ENCODE measurements around the gene RAD51. TPM values are rescaled to one million over a fixed set of nuclear protein-coding genes. Genes with fewer than 3 reads are reported as not detected.
"Not testable (repeated sequence)": the region's sequence is repeated elsewhere in the genome, so short reads cannot be mapped to it uniquely, and the experiment has no call there.

RAD51 gene
- total RNA-seq = 64.7 and 64.9 TPM in 2 replicates

DNA sequence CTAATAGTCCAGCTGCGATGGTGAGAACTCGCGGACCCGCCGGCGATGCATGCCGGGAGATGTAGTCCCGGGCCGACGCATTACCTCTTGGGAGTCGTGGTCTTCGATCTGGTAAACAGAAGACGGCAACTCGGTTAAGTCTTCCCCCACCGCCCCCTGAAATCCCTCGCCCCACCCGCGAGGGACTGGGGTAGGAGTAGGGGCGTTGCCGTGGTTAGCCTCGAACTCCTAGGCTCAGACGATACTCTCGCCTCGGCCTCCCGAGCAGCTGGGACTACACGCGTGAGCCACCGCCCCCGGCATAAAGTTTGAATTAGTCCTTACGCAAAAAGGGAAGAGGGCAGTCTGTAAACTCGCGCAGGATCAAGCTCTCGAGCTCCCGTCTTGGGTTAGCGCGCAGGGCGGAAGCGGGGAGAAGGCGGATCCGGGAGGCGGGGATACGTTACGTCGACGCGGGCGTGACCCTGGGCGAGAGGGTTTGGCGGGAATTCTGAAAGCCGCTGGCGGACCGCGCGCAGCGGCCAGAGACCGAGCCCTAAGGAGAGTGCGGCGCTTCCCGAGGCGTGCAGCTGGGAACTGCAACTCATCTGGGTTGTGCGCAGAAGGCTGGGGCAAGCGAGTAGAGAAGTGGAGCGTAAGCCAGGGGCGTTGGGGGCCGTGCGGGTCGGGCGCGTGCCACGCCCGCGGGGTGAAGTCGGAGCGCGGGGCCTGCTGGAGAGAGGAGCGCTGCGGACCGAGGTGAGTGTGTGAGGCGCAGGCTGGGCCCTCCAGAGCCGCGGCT lies at the start of gene RAD51:
Gene RAD51, plus strand, starts transcription at position 487 of the 781 bp plus-strand sequence. CDS start 3,585 bp downstream, outside the sequence.
- intact Hi-C loops (cut with micrococcal nuclease) = loop anchor here (1.0 to 10.0 kb wide), 10 partner anchors 16 to 1882 kb away; partner anchors contain the start of genes CCDC32, DNAJC17, GCHFR and INO80

DNA sequence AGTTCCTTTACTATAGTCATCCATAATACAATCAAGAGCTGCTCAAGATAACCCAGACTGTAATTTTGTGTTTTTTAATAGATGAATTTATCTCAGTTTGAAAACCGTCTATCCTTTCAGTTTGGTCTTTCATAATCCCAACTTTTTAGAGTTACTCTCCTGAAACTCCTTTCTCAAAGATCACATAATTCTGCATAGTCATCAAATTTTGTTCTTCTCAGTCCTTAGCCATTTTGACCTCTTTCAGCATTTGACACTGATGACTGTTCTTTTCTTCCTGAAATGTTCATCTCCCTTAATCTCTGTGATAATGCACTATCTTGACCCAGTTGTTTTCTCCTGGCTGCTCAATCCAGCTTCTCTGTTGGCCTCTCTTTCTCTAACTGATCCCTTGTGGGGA lies 47.5 kb upstream of the RAD51 start:
- intact Hi-C loops (cut with micrococcal nuclease) = no loop called here

DNA sequence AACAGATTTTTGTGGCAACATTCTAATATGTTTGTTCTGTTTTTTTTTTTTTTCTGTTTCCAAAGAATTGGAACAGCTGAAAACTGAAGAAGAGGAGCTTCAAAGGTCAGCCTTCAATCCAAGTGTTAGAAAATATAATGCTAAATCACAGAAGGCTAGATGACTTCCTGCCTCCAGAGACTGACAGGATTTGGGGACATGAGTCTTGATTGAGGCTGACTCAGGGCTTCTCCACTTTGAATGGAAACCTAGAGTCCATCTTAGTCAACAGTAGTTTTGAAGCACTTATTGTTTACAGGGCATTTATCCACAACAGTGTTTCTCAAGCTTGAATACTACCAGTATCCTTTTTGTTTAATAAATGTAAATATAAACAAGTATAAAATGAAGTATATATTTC lies 44.5 kb upstream of the RAD51 start:
- intact Hi-C loops (cut with micrococcal nuclease) = no loop called here

DNA sequence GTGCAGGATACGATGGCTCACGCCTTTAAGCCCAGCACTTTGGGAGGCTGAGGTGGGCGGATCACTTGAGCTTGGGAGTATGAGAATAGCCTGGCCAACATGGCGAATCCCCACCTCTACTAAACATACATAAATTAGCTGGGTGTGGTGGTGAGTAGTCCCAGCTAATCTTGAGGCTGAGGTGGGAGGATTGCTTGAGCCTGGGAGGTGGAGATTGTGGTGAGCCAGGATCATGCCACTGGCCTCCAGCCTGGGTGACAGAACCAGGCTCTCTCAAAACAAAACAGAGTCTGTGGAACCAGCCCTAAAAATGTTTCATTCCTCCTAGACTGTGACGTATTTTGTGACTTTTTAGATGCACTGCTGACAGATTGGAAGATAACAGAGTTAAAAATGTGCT lies 34.3 kb upstream of the RAD51 start:
- intact Hi-C loops (cut with micrococcal nuclease) = no loop called here

DNA sequence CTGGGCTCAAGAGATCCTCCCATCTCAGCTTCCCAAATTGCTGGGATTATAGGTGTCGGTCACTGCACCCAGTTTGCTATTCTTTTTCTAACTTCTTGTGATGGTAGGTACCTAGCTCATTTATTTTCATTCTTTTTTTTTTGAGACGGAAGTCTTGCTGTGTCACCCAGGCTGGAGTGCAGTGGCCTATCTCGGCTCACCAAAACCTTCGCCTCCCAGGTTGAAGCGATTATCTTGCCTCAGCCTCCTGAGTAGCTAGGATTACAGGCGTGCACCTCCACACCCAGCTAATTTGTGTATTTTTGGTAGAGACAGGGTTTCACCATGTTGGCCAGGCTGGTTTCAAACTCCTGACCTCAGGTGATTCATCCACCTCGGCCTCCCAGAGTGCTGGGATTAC lies 30.1 kb upstream of the RAD51 start:
- intact Hi-C loops (cut with micrococcal nuclease) = no loop called here

DNA sequence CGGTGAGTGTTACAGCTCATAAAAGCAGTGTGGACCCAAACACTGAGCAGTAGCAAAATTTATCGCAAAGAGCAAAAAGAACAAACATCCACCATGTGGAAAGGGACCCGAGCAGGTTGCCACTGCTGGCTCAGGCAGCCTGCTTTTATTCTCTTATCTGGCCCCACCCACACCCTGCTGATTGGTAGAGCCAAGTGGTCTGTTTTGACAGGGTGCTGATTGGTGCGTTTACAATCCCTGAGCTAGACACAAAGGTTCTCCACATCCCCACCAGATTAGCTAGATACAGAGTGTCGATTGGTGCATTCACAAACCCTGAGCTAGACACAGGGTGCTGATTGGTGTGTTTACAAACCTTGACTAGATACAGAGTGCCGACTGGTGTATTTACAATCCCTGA lies 18.7 kb upstream of the RAD51 start:
- intact Hi-C loops (cut with micrococcal nuclease) = not testable (repeated sequence)

DNA sequence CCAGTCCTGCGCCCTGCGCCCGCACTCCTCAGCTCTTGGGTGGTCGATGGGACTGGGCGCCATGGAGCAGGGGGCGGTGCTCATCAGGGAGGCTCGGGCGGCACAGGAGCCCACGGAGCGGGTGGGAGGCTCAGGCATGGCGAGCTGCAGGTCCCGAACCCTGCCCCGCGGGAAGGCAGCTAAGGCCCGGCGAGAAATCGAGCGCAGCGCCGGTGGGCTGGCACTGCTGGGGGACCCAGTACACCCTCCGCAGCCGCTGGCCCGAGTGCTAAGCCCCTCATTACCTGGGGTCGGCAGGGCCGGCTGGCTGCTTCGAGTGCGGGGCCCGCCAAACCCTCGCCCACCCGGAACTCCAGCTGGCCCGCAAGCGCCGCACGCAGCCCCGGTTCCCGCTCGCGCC lies 18.1 kb upstream of the RAD51 start:
- intact Hi-C loops (cut with micrococcal nuclease) = not testable (repeated sequence)

DNA sequence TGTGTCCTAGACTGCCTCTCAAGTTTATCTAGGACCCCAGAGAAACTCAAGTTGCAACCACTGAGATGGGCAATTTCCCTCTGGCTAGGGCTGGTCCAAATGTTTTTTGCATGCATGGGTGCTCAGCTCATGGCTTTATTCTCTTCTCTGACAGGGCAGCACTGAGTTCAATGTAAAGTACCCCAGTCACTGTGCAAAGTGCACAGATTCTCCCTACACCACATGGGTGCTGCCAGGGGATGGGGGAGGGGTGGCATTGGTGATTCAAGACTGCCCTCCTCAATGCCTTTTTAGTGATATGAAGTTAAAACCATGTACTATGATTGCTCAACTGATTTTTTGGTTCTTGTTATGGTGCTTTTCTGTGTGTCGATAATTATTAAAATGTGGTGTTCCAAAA lies 14.8 kb upstream of the RAD51 start:
- intact Hi-C loops (cut with micrococcal nuclease) = no loop called here

DNA sequence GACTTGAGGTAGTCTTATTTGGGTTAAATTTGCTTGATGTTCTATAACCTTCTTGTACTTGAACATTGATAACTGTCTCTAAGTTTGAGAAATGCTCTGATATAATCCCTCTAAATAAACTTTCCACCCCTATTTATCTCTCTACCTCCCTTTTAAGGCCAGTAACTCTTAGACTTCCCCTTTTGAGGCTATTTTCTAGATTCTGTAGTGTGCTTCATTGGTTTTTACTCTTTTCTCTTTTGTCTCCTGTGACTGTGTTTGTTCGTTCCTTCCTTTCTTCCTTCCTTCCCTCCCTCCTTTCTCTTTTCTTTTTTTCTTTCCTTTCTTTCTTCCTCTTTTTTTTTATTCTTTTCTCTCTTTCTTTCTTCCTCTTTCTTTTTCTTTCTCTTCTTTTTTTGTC lies 14.0 kb upstream of the RAD51 start:
- intact Hi-C loops (cut with micrococcal nuclease) = not testable (repeated sequence)

DNA sequence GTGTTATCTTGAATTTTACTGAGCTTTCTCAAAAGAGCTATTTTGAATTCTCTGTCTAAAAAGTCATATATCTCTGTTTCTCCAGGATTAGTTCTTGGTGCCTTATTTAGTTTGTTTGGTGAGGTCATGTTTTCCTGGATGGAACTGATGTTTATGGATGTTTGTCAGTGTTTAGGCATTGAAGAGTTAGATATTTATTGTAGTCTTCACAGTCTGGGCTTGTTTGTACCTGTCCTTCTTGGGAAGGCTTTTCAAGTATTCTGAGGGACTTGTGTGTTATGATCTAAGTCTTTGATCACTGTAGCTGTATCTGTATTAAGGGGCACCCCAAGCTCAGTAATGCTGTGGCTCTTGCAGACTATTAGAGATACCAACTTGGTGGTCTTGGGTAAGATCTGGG lies 10.6 kb upstream of the RAD51 start:
- intact Hi-C loops (cut with micrococcal nuclease) = no loop called here

DNA sequence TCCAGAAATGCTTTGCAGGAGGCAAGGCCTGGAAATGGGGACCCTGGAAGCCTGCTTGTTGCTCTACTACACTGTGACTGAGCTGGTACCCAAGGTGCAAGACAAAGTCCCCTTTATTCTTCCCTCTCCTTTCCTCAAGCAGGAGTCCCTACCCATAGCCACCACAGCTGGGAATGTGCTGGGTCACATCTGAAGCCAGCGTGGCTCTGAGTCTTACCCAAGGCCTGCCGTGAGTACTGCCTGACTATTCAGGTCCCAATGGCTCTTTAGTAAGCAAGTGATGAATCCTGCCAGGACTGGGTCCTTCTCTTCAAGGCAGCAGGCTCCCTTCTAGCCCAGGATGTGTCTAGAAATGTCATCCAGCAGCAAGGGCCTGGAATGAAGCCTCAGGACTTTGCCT lies 9.6 kb upstream of the RAD51 start:
- intact Hi-C loops (cut with micrococcal nuclease) = no loop called here

DNA sequence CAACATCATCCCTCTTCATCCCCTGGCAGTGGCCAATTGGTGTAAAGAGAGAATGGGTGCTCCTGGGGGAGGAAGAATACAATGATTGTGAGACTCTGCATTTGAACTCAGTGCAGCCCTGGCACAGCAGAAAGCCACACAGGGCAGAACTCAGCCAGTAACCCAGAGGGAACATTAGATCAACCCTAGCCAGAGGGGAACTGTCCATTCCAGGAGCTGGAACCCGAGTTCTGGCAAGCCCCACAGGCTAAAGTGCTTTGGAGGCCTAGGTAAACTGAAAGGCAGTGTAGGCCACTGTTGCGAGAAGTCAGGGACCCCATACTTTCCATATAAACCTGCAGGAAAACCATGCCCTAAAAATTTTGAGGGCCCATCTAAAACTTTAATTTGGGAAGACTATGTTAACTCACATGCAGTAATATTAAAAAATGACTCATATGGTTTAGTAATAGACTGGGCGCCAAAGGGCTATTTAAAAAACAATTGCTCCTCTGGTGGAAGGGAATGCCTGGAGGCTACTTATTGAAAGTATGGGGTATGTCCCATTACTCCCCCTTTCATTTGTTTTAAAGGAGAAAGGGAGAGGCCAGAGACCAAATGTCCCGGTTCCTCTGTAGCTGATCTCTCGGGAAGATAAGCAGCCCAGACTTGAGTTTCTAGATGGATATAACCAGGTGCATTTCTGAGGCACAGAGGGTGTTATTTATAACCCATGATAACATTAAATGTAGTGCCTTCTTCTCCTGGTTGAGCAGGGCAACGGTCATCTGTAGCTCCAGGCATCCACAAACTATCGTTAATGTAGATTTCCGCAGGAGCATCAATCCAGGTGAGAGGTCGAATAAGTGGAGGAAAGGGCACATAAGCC lies 5.8 kb upstream of the RAD51 start:
- intact Hi-C loops (cut with micrococcal nuclease) = no loop called here

DNA sequence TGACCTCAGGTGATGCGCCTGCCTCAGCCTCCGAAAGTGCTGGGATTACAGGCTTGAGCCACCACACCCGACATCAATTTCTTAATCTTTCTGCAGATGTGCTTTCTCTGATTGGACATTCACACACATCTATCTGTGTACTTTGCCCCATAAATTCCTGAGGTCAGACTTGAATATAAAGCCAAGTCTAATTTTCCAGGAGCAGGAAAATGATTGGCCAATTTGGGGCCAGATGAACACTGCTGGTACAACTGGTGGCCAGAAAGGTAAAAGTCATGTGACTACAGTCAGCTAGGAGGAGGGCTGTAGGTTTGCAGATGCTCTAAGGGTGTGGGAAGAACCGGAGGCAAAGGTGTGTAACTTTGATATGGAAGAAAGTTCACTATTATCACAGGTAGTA lies 3.2 kb upstream of the RAD51 start:
- intact Hi-C loops (cut with micrococcal nuclease) = loop anchor here (10.0 kb wide), 2 partner anchors 423 to 593 kb away; partner anchors contain the start of gene INO80

DNA sequence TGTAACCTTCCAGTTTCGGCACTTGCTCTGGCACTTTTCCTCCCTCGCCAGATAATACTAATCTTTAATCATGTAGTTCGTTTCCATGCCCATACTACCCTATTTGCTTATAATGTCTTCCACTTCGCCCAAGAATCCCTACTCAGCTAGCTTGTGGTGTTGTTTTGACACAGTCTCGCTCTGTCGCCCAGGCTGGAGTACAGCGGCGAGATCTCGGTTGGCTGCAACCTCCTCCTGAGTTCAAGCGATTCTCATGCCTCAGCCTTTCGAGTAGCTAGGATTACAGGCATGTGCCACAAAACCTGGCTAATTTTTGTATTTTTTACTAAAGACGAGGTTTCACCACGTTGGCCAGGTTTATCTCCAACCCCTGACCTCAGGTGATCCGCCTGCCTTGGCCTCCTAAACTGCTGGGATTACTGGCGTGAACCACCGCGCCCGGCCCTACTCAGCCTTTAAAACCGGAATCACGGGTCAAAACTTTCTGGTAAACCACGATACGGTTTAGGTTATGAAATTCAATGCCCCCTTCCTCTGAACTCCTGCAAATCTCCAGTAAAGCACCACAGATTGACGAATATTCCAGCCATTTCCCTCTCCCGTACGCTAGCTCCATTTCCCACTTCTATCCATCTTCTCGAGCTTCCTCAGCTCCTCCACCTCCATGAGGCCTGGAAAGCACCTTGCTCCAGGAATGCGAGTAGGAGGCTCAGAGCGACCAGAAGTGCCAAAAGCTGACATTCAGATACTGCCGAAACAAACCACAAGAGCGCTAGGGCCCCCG lies 878 bp upstream of the RAD51 start:
- intact Hi-C loops (cut with micrococcal nuclease) = loop anchor here (2.0 to 10.0 kb wide), 7 partner anchors 15 to 591 kb away; partner anchors contain the start of genes CCDC32, GCHFR, INO80 and VPS18

DNA sequence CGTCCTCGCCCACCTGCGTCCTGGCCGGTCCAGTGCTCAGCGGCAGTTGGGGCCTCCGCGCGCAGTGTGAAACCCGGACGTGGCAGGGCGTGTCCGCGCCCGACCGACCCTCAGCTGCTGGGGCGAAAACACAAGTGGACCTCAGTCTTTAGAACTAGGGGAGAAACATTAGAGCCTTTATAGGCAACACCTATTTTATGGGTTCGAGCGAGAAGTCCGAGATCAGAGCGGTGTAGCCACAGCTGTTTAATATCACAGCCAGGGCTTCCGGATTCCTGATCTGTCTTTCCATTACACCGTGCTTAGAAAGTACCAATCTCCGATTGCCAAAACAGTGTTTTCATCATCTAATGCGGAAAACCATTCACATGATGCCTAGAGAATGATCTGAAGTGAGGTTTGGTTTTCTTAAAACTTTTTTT lies 506 bp downstream of the RAD51 start:
- intact Hi-C loops (cut with micrococcal nuclease) = loop anchor here (1.0 to 10.0 kb wide), 10 partner anchors 17 to 1882 kb away; partner anchors contain the start of genes CCDC32, DNAJC17, GCHFR and INO80

DNA sequence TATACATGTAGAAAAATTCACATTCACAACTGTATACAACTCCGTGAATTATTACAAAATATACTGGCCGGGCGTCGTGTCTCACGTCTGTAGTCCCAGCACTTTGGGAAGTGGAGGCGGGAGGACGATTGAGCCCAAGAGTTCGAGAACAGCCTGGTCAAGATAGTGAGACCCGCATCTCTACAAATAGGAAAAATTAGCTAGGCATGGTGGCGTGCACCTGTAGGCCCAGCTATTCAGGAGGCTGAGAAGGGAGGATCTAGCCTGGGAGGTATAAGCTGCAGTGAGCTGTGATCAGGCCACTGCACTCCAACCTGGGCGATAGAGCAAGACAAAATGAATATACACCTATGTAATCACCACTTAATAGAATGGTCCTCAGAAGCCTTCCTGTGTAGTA lies 1.3 kb downstream of the RAD51 start:
- intact Hi-C loops (cut with micrococcal nuclease) = loop anchor here (5.0 to 10.0 kb wide), 3 partner anchors 419 to 1881 kb away; partner anchors contain the start of genes INO80 and STARD9

DNA sequence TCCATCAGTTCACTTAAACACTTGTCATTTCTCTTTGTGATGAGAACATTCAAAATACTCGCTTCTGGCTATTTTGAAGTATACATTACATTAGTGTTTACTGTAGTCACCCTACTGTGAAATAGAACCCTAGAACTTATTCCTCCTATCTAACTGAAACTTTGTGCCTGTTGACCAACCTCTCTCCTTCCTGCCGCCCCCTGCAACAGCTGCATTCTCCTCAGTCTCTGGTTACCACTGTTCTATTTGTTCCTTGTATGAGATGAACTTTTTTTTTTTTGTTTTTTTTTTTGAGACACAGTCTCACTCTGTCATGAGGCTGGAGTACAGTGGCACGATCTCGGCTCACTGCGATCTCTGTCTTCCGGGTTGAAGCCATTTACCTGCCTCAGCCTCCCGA lies 2.9 kb downstream of the RAD51 start:
- intact Hi-C loops (cut with micrococcal nuclease) = loop anchor here (5.0 to 10.0 kb wide), 3 partner anchors 417 to 1879 kb away; partner anchors contain the start of genes INO80 and STARD9

DNA sequence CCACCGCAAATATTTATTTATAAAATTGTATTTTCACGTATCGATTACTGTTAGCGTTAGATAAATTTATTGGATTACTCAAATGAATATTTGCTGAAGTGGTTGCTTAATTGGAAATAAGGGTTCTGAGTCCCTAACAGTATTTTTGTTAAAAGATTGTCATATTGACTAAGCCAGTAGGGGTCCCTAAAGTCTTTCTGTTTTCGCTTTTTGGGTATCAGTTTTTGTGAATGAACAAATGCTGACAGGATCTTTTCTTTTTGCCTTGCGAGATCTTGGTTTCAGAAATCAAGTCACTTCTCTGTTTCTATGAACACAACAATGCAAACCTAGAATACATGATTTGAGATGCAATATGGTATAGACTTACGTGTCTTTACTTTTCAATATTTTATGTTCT lies 7.1 kb downstream of the RAD51 start:
- intact Hi-C loops (cut with micrococcal nuclease) = loop anchor here (5.0 kb wide), 1 partner anchor 80 kb away; no protein-coding TSS in a partner anchor

DNA sequence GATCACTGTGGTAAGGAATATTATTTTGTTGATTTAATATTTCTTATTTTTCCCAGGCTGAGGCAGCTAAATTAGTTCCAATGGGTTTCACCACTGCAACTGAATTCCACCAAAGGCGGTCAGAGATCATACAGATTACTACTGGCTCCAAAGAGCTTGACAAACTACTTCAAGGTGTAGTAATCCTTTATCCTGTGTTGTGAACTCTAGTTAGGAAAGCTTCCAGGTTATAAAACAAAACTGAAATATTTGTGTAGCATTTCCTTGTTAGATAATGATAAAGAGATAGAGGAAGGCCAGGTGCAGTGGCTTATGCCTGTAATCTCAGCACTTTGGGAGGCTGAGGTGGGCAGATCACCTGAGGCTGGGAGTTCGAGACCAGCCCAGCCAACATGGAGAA lies 11.1 kb downstream of the RAD51 start:
- intact Hi-C loops (cut with micrococcal nuclease) = no loop called here

DNA sequence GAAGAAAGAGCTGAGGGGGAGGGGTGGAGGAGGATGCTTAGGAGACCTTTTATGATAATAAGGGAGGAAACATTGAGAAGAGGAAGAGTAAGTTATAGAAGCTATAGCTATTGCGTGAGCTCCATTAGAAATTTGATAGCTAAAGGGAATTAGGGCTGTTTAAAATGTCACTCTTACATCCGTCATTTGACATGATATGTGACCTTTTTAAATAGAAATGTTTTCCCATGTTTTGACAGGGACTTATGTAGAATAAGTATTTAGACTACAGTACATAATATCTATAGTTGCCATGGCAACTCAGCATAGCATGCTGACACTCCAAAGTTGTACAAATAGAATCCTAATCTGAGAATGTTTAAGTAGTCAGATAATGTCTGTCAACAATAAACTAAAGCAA lies 19.2 kb downstream of the RAD51 start:
- intact Hi-C loops (cut with micrococcal nuclease) = no loop called here

DNA sequence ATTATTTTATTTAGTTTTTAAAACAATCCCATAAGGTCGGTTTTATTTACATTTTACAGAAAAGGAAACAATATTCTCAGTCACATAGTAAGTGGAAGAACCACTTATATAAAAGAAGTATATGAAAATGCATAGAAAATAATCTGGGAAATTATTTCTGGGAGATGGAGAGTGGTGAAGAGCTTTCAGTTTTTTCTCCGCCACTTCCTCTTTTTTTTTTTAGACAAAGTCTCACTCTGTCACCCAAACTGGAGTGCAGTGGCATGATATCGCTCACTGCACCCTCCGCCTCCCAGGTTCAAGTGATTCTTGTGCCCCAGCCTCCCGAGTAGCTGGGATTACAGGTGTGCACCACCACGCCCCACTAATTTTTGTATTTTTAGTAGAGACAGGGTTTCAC lies 21.2 kb downstream of the RAD51 start:
- intact Hi-C loops (cut with micrococcal nuclease) = no loop called here

Measured in T-helper 2 cell treated with Interferon-gamma antibody and Interleukin-4, amounts not matched to agents 100 ng/mL and 5 ng/mL, for 36 hours (primary cell).